Right ventricle myocardium inferior (tissue), 1 donor: ENCODE measurements around the gene DAPK1. TPM values are rescaled to one million over a fixed set of nuclear protein-coding genes. Genes with fewer than 3 reads are reported as not detected.

Experiments used
- ATAC-seq: fragments of 200-7000 bp; cut with Tn5 transposase; one replicate; pipeline ENCODE4 v1.9.1; 2020; ENCODE audit warnings: mild to moderate bottlenecking, moderate library complexity
- DNase-seq: peaks from one replicate; pipeline ENCODE4 v3.0.0; 2021; ENCODE audit errors: missing footprints
- intact Hi-C: fragments of 100-400 bp; cut with DNase I; formaldehyde crosslinking; loops from one replicate; pipeline ENCODE4 v1.11.0; 2022
- total RNA-seq: library from RNA; stranded (reverse); fragmentation: NEBNext Ultra II Directional; extraction: Animal tissue kit (Norgen Biotek cat#: 25700); gene quantifications from one replicate; pipeline ENCODE4 v1.2.1, GENCODE V29; 2021
- donor health status: DM: no; HTN: yes; CAD: no; lungs with severe emphysema.

DAPK1 gene
- total RNA-seq, 1 donor from 2014 or later: 6.3 TPM

GRCh38 chr9:87615547-87616148 is 118.0 kb downstream of the DAPK1 start:
- no peak for ATAC-seq
- intact Hi-C loops: no loop called here
- DNase-seq: no peak

DNA sequence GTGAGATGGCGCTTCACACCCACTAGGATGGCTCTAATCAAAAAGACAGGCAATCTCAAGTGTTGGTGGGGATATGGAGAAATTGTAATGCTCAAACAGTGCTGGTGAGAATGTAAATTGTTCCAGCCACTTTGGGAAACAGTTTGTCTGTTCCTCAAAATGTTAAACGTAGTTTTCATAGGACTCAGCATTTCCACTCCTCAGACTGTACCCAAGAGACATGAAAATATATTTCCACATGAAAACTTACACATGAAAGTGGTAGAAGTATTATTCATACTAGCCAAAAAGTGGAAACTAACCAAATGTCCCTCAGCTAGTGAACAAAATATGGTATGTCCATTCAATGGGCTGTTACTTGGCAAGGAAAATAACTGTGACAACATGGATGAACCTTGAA is 120.6 kb downstream of the DAPK1 start:
- ATAC-seq (no peak), DNase-seq (no peak)
- intact Hi-C loops: no loop called here

- ATAC-seq: no peak
- intact Hi-C loops: no loop called here
- DNase-seq: no peak
Measured at GRCh38 chr9:87618931-87619330, 121.3 kb downstream of the DAPK1 start.

- intact Hi-C loops: no loop called here
- no peak for ATAC-seq
Measured at GRCh38 chr9:87619346-87619745, 121.7 kb downstream of the DAPK1 start.

GRCh38 chr9:87620731-87621322 is 123.2 kb downstream of the DAPK1 start:
- intact Hi-C loops: no loop called here
- DNase-seq (no peak), ATAC-seq (no peak)

More at GRCh38 chr9:87619346-87619745, 121.7 kb downstream of the DAPK1 start:
- DNase-seq: no peak

DNA sequence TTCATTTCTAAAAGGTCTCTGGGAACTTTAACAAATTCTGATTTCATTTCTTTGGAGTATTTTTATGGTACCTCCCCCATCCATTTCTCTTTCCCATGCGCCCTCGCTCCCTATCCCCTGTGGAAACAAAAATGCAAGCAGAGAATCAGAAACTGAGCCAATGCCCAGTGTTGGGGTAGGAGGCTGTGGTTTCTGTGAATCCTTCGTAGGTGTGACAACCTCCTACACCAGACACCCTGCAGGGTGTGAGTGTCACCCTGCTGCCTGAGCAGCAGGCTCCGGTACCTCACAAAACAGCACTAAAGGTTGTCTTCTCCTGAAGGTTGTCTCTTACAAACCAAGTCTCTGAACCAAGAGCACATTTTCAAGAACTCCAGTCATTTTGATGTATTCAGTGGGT is 124.4 kb downstream of the DAPK1 start:
- DNase-seq (no peak), ATAC-seq (no peak)
- intact Hi-C loops: no loop called here

GRCh38 chr9:87622923-87623322 is 125.3 kb downstream of the DAPK1 start:
- intact Hi-C loops: no loop called here
- DNase-seq (no peak), ATAC-seq (no peak)

GRCh38 chr9:87628346-87628745 is 130.7 kb downstream of the DAPK1 start:
- no peak for DNase-seq
- intact Hi-C loops: no loop called here

DNA sequence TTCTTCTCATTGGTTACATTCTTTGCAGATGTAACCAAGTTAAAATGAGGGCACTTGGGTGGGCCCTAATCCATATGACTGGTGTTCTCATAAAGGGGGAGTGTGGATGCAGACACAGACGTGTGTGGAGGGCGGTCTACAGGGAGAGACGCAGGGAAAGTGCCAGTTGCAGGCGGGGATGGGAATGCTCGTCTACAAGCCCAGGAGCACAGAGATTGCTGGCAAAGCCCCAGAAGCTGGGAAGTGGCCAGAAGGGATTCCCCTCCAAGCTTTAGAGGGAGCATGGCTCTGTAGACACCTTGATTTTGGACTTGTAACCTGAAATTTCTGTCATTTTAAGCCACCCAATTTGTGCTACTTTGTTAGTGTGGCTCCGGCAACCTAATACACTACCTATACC is 131.4 kb downstream of the DAPK1 start:
- ATAC-seq (no peak), DNase-seq (no peak)
- intact Hi-C loops: no loop called here

More at GRCh38 chr9:87628346-87628745, 130.7 kb downstream of the DAPK1 start:
- ATAC-seq: no peak

DNA sequence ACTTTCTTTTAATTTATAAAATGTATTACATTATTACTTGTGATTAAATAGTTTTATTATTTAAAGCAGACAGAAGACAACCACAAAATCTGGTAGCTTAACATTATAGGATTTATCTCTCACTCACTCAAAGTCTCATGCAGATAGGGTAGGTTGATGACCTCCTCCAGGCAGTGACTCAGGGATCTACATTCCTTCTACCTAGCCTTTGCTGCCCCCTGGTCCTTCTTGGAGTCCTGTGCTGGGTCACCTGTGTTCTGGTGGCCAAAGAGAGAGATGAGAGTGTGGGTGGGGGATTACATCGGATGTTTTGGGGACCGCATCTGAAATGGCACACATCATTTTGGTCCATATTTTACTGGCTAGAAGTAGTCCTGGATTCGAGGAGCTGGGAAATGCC is 132.6 kb downstream of the DAPK1 start:
- DNase-seq (no peak), ATAC-seq (no peak)
- intact Hi-C loops: no loop called here

GRCh38 chr9:87630846-87631245 is 133.2 kb downstream of the DAPK1 start:
- no peak for ATAC-seq
- intact Hi-C loops: no loop called here
- DNase-seq: no peak

GRCh38 chr9:87635656-87636501 is 138.2 kb downstream of the DAPK1 start:
- DNase-seq (no peak), ATAC-seq (no peak)
- intact Hi-C loops: no loop called here

GRCh38 chr9:87638292-87638691 is 140.6 kb downstream of the DAPK1 start:
- intact Hi-C loops: no loop called here
- ATAC-seq (no peak), DNase-seq (no peak)

DNA sequence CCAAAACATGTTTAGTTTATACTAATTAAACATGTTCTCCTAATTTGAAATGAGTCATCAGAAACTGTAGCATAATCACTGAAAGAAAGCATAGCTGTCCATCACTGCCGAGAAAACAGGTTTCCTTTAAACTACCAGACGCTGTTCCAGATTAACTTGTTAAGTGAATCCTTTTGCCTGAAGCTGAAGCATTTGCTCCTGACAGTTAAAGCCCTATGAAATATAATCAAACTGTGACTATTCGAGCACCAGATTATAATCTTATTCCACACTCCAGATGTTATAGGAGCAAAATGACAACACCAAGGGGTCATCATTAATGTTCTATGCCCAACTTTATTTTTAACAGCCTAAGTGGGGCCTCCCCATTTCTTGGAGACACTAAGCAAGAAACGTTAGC is 142.3 kb downstream of the DAPK1 start:
- no peak for ATAC-seq
- intact Hi-C loops: loop anchor here (10.0 kb wide), 1 partner anchor 145 kb away; the partner anchor contains the start of gene DAPK1
- no peak for DNase-seq

- DNase-seq (no peak), ATAC-seq (peak; percentile 29)
- intact Hi-C loops: loop anchor here (10.0 kb wide), 1 partner anchor 146 kb away; the partner anchor contains the start of gene DAPK1
Measured at GRCh38 chr9:87640385-87640795, 142.7 kb downstream of the DAPK1 start.

DNA sequence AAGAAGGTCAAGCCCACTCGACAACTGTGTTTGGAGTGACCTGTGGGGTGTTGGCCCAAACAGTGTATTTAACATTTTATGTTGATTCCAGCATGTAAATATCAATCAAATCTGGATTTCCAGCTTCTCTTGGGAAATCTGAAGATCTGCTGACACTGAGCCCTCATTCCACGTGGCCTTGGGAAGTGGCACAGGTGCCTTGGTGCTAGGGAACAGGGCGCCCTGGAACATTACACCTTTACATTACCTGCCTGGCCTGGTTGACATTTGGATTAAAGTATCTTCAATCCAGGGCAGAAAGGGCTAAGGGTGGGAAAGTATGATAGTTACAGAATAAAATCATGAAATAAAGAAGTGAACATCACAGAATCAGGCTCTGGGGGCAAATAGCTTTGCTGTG is 143.4 kb downstream of the DAPK1 start:
- DNase-seq: no peak
- no peak for ATAC-seq
- intact Hi-C loops: loop anchor here (10.0 kb wide), 1 partner anchor 146 kb away; the partner anchor contains the start of gene DAPK1

GRCh38 chr9:87642330-87643106 is 144.9 kb downstream of the DAPK1 start:
- intact Hi-C loops: loop anchor here (10.0 kb wide), 1 partner anchor 148 kb away; the partner anchor contains the start of gene DAPK1
- DNase-seq (no peak), ATAC-seq (no peak)

DNA sequence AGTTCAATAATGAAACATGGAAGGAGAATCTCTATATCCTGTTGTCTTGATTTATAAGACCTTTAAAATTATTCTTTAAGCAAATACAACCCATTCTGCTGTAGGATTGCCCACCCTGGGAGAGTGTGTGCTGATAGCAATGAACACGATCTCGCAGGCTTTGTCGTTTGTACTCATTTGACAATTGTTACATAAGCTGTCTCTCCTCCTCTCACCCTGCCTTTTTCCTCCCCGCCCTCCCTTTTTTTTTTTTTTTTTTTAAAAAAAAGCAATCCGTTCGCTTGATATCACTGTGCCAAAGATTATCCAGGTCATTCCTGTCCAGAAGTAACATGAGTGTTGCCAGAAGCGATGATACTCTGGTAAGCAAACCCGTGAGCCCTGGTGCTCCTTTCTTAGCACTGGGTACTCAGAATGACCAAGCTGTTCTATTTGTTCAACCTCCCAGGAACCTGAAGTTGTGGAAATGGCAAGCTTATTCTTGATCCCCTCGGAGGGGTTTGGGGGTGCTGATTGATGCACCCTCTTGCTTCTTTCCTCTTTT is 145.5 kb downstream of the DAPK1 start:
- ATAC-seq: peak; percentile 39
- no peak for DNase-seq
- intact Hi-C loops: loop anchor here (10.0 kb wide), 1 partner anchor 148 kb away; the partner anchor contains the start of gene DAPK1
